H1 (cell line): Measurements from ENCODE around the gene CD3D. TPM values are rescaled to one million over a fixed set of nuclear protein-coding genes. Genes with fewer than 3 reads are reported as not detected.

Experiments used
- CBX5 ChIP-seq: fragments of 300-800, 300-1000 bp; sonication (generic); IDR thresholded peaks from 2 replicates; pipeline ENCODE4 v1.7.1; 2016; ENCODE audit warnings: antibody characterized with exemption, low read length, low read depth
- CHD2 ChIP-seq: IDR thresholded peaks from 2 replicates; pipeline ENCODE4 v1.6.1; 2012; ENCODE audit warnings: low read length, improper control_type of control experiment
- GTF2F1 ChIP-seq: IDR thresholded peaks from 2 replicates; pipeline ENCODE4 v1.6.1; 2012; ENCODE audit warnings: low read depth, low read length, improper control_type of control experiment, borderline replicate concordance
- polyA plus RNA-seq, 7 experiments: library from polyadenylated mRNA; depleted of rRNA in 3 of 7; stranded (reverse) in 5 of 7; unstranded in 2 of 7; fragments of >200 nt in 5 of 7; fragments of 200-250 nt in 2 of 7; gene quantifications; 1 replicate in 5 of 7; 2 replicates in 1 of 7; 4 replicates in 1 of 7; pipeline versions ENCODE4 v1.2.1 to v1.2.3, GENCODE V29; 2011 to 2013; ENCODE audit warnings: missing spikeins in 2 of 7, mixed read lengths in 2 of 7
- total RNA-seq: library from RNA; stranded (reverse); fragmentation: NEBNext Ultra II Directional; extraction: Animal tissue kit (Norgen Biotek cat#: 25700); gene quantifications from 2 replicates; pipeline ENCODE4 v1.2.1, GENCODE V29; 2021
- TF ChIP-seq, protein P1 (sequence below): IDR thresholded peaks from 2 replicates; pipeline ENCODE4 v1.6.1; 2012; ENCODE audit warnings: inconsistent platforms

CD3D gene
- total and polyA plus RNA-seq, 2 of the 8 experiments (the other 6 are each of a cell fraction or from before 2014, with no cell fraction given): not detected

DNA sequence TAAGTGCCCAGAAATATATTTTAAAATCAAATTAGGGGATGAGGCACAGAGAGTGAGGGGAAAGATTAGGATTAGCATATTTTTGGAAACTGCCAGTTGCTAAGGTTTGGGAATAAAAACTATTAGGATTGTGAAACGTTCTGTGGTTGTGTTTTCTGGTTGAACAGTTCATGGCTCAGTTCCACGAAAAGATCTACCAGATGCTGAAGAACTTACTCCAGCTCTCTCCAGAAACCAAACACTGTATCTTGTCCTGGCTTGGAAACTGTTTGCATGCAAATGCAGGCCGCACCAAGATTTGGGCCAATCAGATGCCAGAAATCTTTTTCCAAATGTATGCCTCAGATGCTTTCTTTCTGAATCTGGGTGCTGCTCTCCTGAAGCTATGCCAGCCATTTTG is 32.2 kb upstream of the CD3D start (continued):
- no peak for TF ChIP-seq GTF2F1
- no peak for TF ChIP-seq CHD2
- TF ChIP-seq CBX5: no peak
- TF ChIP-seq, protein P1, sequence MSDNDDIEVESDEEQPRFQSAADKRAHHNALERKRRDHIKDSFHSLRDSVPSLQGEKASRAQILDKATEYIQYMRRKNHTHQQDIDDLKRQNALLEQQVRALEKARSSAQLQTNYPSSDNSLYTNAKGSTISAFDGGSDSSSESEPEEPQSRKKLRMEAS: no peak
